Ascending aorta (tissue), 2 donors: Measurements from ENCODE around the gene RHOB. TPM values are rescaled to one million over a fixed set of nuclear protein-coding genes. Genes with fewer than 3 reads are reported as not detected.
"Not testable (repeated sequence)": the region's sequence is repeated elsewhere in the genome, so short reads cannot be mapped to it uniquely, and the experiment has no call there.

Experiments
- DNase-seq, 2 donors: peaks; one replicate each; pipeline ENCODE4 v3.0.0-alpha.2; 2019; ENCODE audit warnings: low spot score in 2 of 2
- H3K27ac ChIP-seq, 2 donors: fragments of 200-600 bp; sonication (generic); one replicate each; pipeline ENCODE4 v1.5.1; 2016 to 2017; ENCODE audit warnings: mild to moderate bottlenecking in 1 of 2
- H3K27me3 ChIP-seq: fragments of 200-600 bp; sonication (generic); one replicate; pipeline ENCODE4 v1.5.1; 2017
- H3K36me3 ChIP-seq, 2 donors: fragments of 200-600 bp; sonication (generic); one replicate each; pipeline ENCODE4 v1.5.1; 2016
- H3K4me1 ChIP-seq, 2 donors: fragments of 200-600 bp; sonication (generic); one replicate each; pipeline ENCODE4 v1.5.1; 2016 to 2017; ENCODE audit warnings: mild to moderate bottlenecking in 1 of 2
- H3K4me3 ChIP-seq, 2 donors: fragments of 200-600 bp; sonication (generic); one replicate each; pipeline ENCODE4 v1.5.1; 2016 to 2017; ENCODE audit warnings: mild to moderate bottlenecking in 1 of 2
- H3K9me3 ChIP-seq, 2 donors: fragments of 200-600 bp; sonication (generic); one replicate each; pipeline ENCODE4 v1.5.1; 2016
- intact Hi-C: fragments of 100-400 bp; cut with DNase I; formaldehyde crosslinking; loops from one replicate; pipeline ENCODE4 v1.15.1; 2023
- total RNA-seq: library from RNA; depleted of rRNA; stranded (reverse); fragments of >200 nt; gene quantifications from one replicate; pipeline ENCODE4 v1.1.0, GENCODE V29; 2016
- TF ChIP-seq, protein P1 (sequence below), 3 experiments: fragments of 200-600 bp in 2 of 3; fragments of 450-650 bp in 1 of 3; sonication (generic) in 2 of 3; IDR thresholded peaks; one replicate each; pipeline ENCODE4 v1.5.1; 2016 to 2019; ENCODE audit warnings: antibody characterized with exemption in 3 of 3, mild to moderate bottlenecking in 1 of 3, moderate library complexity in 1 of 3

Gene RHOB
- total RNA-seq, 1 donor from 2014 or later, result 3,143 TPM

DNA sequence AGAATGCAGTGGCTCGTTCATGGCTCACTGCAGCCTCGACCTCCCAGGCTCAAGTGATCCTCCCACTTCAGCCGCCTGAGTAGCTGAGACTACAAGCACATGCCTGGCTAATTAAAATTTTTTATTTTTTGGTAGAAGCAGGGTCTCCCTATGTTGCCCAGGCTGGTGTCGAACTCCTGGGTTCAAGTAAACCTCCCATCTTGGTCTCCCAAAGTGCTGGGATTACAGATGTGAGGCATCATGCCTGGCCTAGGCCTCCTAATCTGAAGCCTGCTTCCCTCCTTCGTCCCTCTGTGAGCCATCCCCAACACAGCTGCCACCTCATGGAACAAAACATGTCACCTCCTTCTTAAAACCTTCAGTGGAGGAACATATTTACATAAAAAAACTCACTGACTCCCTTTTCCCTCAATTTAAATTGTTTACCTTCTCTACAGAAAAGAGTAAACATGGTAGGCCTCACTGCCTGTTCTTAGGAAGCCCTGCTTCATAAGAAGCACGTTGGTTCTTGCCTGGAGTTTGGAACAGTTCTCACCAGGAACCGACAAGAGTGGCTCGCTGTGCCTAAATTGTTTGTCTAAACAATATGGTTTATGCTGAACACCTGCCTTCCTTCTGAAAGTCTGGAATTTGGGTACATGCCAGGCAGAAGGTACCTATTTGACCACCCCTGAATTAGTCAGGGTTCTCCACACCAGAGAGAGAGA is 12.1 kb upstream of the RHOB start:
- intact Hi-C loops, result loop anchor here (5.0 kb wide), 1 partner anchor 57 kb away; no protein-coding TSS in a partner anchor
- Histone ChIP-seq H3K9me3 (no peaks in the 10 kb centered on the region), H3K27ac (no peak overlapping the region), H3K27me3 (no peaks in the 10 kb centered on the region), H3K4me3 (no peak overlapping the region), H3K4me1 (peaks cover 7 to 12% of the 10 kb centered on the region in 2 donors), H3K36me3 (no peaks in the 10 kb centered on the region)
- TF ChIP-seq, protein P1, sequence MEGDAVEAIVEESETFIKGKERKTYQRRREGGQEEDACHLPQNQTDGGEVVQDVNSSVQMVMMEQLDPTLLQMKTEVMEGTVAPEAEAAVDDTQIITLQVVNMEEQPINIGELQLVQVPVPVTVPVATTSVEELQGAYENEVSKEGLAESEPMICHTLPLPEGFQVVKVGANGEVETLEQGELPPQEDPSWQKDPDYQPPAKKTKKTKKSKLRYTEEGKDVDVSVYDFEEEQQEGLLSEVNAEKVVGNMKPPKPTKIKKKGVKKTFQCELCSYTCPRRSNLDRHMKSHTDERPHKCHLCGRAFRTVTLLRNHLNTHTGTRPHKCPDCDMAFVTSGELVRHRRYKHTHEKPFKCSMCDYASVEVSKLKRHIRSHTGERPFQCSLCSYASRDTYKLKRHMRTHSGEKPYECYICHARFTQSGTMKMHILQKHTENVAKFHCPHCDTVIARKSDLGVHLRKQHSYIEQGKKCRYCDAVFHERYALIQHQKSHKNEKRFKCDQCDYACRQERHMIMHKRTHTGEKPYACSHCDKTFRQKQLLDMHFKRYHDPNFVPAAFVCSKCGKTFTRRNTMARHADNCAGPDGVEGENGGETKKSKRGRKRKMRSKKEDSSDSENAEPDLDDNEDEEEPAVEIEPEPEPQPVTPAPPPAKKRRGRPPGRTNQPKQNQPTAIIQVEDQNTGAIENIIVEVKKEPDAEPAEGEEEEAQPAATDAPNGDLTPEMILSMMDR (IDR thresholded peaks at IDR 0.05), result no peak
- peak in 1 of 2 donors; percentile 28 for DNase-seq

GRCh38 chr2:20435456-20435855 is 11.4 kb upstream of the RHOB start:
- DNase-seq, result peak in 1 of 2 donors; percentile 44
- intact Hi-C loops, result loop anchor here (5.0 kb wide), 1 partner anchor 58 kb away; no protein-coding TSS in a partner anchor
- not testable (repeated sequence) for H3K4me3 ChIP-seq, H3K27me3 ChIP-seq, H3K27ac ChIP-seq, H3K9me3 ChIP-seq, H3K36me3 ChIP-seq
- peaks cover 7 to 18% of the 10 kb centered on the region in 2 donors for H3K4me1 ChIP-seq

DNA sequence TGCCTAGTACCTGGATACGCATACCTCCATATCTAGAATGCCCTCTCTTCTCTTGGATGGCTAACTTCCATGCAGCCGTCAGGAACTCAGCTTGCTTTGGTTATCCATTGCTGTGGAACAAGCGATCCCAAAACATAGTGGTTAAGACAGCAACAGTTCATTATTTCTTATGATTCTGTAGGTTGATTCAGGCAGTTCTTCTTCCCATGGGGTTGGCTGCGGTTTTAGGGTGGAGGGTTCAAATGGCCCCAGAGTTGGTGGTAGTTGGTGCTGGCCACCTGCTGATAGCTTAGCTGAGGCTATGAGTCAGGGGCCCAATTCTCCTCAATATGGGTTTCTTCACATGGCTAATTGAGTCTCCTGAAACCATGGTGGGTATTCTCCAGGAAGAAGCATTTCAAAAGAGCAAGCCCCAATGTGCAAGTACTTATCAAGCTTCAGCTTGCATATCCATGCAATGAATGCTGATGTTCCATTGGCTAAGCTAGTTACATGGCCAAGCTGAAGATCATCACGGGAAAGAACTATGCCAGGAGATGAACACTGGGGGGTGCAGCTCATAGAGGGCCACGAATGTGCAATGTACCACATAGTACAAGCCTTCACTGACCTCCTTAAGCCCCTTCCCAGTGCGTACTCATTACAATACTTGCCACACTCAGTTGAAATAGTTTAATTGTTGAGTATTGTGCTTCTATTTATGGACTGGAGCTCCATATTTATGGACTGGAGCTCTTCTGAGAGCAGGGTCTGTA is 10.0 kb upstream of the RHOB start:
- intact Hi-C loops, result loop anchor here (5.0 kb wide), 1 partner anchor 60 kb away; no protein-coding TSS in a partner anchor
- DNase-seq, result peak in 1 of 2 donors; percentile 50
- TF ChIP-seq, protein P1 (IDR thresholded peaks at IDR 0.05), result no peak
- no peaks in the 10 kb centered on the region for H3K36me3 ChIP-seq
- H3K4me3 ChIP-seq, result no peak overlapping the region
- H3K4me1 ChIP-seq, result peaks cover 7 to 18% of the 10 kb centered on the region in 2 donors
- H3K27me3 ChIP-seq, result no peaks in the 10 kb centered on the region
- no peaks in the 10 kb centered on the region for H3K9me3 ChIP-seq
- H3K27ac ChIP-seq, result no peak overlapping the region

GRCh38 chr2:20438334-20439192 is 8.3 kb upstream of the RHOB start:
- TF ChIP-seq, protein P1 (IDR thresholded peaks at IDR 0.05), result no peak
- no peaks in the 10 kb centered on the region for H3K9me3 ChIP-seq
- peak in 1 of 2 donors; percentile 88 for DNase-seq
- no peaks in the 10 kb centered on the region for H3K36me3 ChIP-seq
- intact Hi-C loops, result loop anchor here (1.0 to 5.0 kb wide), 2 partner anchors 16 to 61 kb away; no protein-coding TSS in a partner anchor
- peaks cover 7 to 22% of the 10 kb centered on the region in 2 donors for H3K4me1 ChIP-seq
- H3K27ac ChIP-seq, result peak overlapping the region; percentile 84 to 89
- peak overlapping the region; percentile 1 to 43 for H3K4me3 ChIP-seq
- H3K27me3 ChIP-seq, result no peaks in the 10 kb centered on the region

DNA sequence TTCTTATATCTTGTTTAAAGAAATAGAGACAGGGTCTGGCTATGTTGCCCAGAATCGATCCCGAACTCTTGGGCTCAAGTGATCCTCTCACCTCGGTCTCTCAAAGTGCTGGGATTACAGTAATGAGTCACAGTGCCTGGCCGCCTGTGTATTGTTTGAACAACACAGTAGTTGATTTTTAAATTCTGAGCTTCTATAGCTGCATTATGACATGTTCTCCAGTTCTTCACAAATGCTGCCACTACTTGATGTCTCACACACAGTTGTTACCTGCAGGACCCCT is 7.7 kb upstream of the RHOB start:
- Histone ChIP-seq H3K4me3 (peak overlapping the region; percentile 1 to 43), H3K36me3 (no peaks in the 10 kb centered on the region), H3K4me1 (peaks cover 7 to 22% of the 10 kb centered on the region in 2 donors), H3K27ac (peak overlapping the region; percentile 84 to 89), H3K9me3 (no peaks in the 10 kb centered on the region), H3K27me3 (no peaks in the 10 kb centered on the region)
- intact Hi-C loops, result loop anchor here (5.0 kb wide), 1 partner anchor 62 kb away; no protein-coding TSS in a partner anchor
- TF ChIP-seq, protein P1 (IDR thresholded peaks at IDR 0.05), result no peak
- peak in 1 of 2 donors; percentile 74 for DNase-seq
